ENCODE results near the gene SORD.

SORD gene

DNA sequence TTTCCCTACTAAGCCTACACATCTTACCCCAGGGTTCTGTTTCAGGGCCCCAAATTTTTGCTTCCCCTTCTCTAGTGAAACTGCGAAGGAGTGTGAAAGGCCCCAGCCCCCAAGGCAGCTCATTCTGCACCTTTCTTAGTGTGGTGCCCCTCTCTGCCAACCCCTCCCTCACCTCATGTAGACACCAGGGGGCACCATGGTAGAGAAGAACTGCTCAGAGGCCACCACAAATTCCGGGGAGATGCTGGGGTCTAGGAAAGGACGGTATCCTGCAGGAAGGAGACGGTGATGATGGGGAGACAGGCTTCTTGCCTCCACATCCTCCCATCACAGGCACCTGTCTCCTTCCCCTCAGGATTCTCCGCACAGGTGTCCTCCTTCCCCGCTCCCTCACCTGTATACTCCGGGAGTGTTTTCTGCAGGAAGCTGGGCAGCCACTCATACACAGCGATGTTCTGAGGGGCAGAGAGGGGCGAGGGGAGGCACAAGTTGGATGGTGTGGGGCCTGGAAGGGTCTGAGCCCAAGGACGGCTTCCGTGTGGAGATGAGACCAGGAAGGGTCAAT is 87.3 kb downstream of the SORD start:
- POLR2A ChIA-PET (ENCODE audit: low non-redundant PET) = no interaction called here
- no peak for DNase-seq (ENCODE audit: low spot score)
- CTCF ChIA-PET = interaction anchor here (0.7 to 1.2 kb wide), 2 partner anchors 8 to 169 kb away, joined by 3 to 4 read pairs; no protein-coding TSS in a partner anchor
- H3K27ac ChIP-seq = no peak overlapping the region
- TF ChIP-seq, protein P1, sequence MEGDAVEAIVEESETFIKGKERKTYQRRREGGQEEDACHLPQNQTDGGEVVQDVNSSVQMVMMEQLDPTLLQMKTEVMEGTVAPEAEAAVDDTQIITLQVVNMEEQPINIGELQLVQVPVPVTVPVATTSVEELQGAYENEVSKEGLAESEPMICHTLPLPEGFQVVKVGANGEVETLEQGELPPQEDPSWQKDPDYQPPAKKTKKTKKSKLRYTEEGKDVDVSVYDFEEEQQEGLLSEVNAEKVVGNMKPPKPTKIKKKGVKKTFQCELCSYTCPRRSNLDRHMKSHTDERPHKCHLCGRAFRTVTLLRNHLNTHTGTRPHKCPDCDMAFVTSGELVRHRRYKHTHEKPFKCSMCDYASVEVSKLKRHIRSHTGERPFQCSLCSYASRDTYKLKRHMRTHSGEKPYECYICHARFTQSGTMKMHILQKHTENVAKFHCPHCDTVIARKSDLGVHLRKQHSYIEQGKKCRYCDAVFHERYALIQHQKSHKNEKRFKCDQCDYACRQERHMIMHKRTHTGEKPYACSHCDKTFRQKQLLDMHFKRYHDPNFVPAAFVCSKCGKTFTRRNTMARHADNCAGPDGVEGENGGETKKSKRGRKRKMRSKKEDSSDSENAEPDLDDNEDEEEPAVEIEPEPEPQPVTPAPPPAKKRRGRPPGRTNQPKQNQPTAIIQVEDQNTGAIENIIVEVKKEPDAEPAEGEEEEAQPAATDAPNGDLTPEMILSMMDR (conservative IDR thresholded peaks at IDR 0.05; ENCODE audit: low read depth) = no peak

DNA sequence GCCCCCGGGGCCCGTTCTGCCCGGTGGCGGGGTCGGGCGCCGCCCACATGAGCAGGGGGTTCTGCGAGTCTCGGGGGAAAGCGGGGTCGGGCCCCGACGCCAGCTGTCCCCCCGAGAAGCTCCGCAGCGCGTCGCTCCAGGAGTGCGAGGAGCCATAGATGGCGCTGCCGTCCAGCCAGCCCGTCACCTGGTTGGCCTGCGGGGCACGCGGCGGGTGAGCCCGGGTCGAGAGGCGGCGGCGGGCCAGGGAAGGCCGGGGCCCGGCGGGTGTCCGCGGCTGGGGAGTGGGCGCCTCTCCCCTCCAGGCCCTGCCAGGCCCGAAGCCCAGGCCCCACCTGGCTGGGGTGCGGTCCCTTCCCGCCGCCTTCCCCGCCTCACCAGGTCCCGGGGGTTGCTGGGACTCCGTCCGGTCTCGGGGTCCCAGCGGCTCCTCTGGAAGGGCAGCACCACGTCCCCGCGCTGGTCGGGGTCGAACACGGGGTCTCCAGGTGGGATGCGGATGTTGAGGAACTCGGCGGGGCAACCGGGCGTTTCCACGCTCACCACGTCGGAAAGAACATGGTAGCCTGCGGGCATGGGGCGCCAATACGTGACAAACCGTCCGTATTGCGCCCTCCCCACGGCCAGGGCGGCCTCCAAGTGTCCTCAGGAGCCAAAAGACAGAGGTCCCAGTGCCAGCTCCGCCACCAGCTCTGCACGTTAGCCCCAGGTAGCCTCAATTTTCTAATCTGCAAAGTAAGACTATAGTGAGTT is 88.6 kb downstream of the SORD start:
- no peak for DNase-seq (ENCODE audit: low spot score)
- ChIA-PET POLR2A (ENCODE audit: low non-redundant PET) (no interaction called here), CTCF (no interaction called here)
- no peak overlapping the region for H3K27ac ChIP-seq
- TF ChIP-seq, protein P1 (conservative IDR thresholded peaks at IDR 0.05; ENCODE audit: low read depth) = no peak

DNA sequence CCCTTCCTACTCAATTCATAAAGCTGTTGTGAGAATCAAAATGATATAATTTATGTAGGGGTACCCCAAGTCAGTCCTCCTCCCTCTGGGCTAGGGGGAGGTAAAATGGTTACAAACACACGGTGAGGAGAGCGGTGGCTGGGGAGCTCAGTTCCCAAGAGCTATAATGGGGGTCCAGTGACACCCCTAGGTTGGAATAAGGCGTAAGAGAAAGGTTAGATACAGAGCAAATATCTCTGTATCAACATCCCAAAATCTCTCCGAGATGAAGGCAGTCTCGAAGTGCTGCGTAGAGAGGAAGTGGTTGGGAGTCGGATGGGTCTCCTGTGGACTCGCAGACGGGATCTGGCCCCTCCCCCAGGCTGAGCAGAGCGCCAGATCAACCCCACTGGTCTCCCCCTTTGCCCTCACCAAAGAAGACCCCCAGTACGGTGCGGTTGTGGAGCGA is 89.2 kb downstream of the SORD start:
- TF ChIP-seq, protein P1 (conservative IDR thresholded peaks at IDR 0.05; ENCODE audit: low read depth) = no peak
- no peak overlapping the region for H3K27ac ChIP-seq
- POLR2A ChIA-PET (ENCODE audit: low non-redundant PET) = no interaction called here
- no peak for DNase-seq (ENCODE audit: low spot score)
- CTCF ChIA-PET = no interaction called here

DNA sequence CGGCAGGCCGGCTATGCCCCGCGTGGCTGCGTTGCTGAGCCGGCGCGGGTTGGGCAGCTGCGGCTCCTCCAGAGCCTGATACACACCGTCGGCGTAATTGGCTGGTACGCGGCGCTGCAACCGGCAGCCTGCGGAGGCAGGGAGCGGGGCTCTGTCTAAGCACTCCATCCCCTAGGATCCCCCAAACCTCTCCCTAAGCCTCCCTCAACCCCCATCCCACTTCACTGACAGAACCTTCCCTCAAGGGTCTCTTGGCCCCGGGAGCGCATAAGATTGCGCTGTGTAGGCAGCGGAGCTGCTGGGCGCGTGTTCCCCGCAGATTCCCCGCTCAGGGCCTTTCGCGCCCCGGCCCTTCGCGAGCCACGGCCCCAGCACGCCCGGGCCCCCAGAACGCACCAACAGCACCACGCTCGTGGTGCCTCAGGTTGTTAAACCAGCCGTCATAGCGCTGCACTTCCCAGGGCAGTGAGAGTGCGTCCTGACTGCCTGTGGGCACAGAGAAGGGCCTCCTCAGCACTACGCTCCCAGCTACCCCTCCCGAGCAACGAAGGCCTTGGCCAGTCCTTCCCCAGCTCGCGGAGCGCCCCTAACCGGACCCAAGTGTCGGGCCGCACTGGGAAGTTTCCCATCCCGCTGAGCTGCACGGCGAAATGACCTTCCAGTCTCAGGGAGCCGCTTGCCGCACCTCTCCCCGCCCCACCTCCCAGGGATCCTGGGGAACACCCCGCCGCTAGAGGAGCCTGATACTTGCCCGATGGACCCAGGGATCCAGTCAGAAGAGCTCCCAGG is 89.8 kb downstream of the SORD start:
- TF ChIP-seq, protein P1 (conservative IDR thresholded peaks at IDR 0.05; ENCODE audit: low read depth) = no peak
- POLR2A ChIA-PET (ENCODE audit: low non-redundant PET) = no interaction called here
- CTCF ChIA-PET = interaction anchor here (1.1 kb wide), 1 partner anchor 14 kb away, joined by 3 read pairs; no protein-coding TSS in a partner anchor
- no peak overlapping the region for H3K27ac ChIP-seq
- no peak for DNase-seq (ENCODE audit: low spot score)

DNA sequence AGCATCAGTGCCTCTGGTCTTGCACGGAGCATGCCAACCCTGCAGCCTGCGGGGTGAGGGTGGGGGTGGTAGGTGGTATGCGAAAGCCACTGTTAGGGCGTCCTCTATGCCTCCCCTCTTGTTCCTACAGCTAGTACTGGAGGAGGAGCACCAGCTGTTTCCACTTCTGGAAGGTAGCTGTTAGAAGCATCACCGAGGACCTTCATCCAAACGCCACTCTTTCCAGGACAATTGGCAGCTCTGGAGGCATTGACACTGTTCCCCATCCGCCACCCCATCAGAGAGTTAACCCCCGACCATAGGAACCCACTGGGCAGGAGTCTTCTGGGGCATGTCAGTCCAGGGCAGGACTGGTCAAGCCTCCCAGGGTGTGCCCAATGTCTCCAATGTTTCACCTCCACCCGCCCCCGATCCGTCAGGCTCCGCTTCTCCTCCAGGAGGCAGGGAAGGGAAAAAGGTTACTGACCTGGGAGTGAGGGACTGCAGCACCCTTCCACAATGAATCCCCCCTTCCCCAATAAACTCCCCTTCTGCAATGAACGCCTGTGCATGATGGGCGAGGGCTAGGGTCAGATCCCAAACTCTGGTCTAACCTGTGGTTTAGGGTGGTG is 90.5 kb downstream of the SORD start:
- ChIA-PET CTCF (interaction anchor here (1.1 kb wide), 1 partner anchor 13 kb away, joined by 3 read pairs; no protein-coding TSS in a partner anchor), POLR2A (ENCODE audit: low non-redundant PET) (no interaction called here)
- no peak for DNase-seq (ENCODE audit: low spot score)
- H3K27ac ChIP-seq = no peak overlapping the region
- TF ChIP-seq, protein P1 (conservative IDR thresholded peaks at IDR 0.05; ENCODE audit: low read depth) = no peak
